ENCODE data around the gene ARID1B. TPM values are rescaled to one million over a fixed set of nuclear protein-coding genes. Genes with fewer than 3 reads are reported as not detected.

ARID1B gene
- total RNA-seq, 2 experiments from 2014 or later = 90.1 to 164 TPM

GRCh38 chr6:156881687-156882629, 104.8 kb downstream of the ARID1B start:
- Histone ChIP-seq H3K4me2 (ENCODE audit: low read length) (peak overlapping the region; percentile 79), H3K4me1 (ENCODE audit: insufficient read depth, low read length, poor library complexity, severe bottlenecking) (peaks cover 61% of the 10 kb centered on the region), H3K9me2 (ENCODE audit: insufficient read depth, low read length) (no peaks in the 10 kb centered on the region), H3K79me2 (ENCODE audit: insufficient read depth, low read depth, low read length) (peaks cover 83% of the 10 kb centered on the region), H3K36me3 (ENCODE audit: insufficient read depth, low read length) (peaks cover 11% of the 10 kb centered on the region), H4K20me1 (ENCODE audit: insufficient read depth, low read length) (peaks cover 6% of the 10 kb centered on the region; the same call in 1 of the 2 replicates), H3K27ac (ENCODE audit: low read depth, low read length, poor library complexity, severe bottlenecking) (peak overlapping the region; percentile 8), H3K4me3 (ENCODE audit: low read depth, low read length, poor library complexity, severe bottlenecking) (no peak overlapping the region), H2AFZ (ENCODE audit: low read length) (no peak overlapping the region), H3K9me3 (ENCODE audit: low read length) (no peaks in the 10 kb centered on the region)
- TF ChIP-seq CTCF (conservative IDR thresholded peaks at IDR 0.05; ENCODE audit: low read length) = no peak
- no peak for TF ChIP-seq EZH2phosphoT487 (IDR thresholded peaks at IDR 0.05; ENCODE audit: borderline replicate concordance, low read depth, low read length)
- ChIA-PET CTCF (ENCODE audit: unreplicated experiment) (no interaction called here), POLR2A (interaction anchor here (1.4 to 1.6 kb wide), 2 partner anchors 12 to 13 kb away, joined by 4 to 10 read pairs; no protein-coding TSS in a partner anchor)
- DNase-seq (ENCODE audit: low spot score) = peak; percentile 51
- intact Hi-C loops (cut with micrococcal nuclease; ENCODE audit: unreplicated experiment) = loop anchor here (10.0 kb wide), 1 partner anchor 97 kb away; no protein-coding TSS in a partner anchor
- BruUV-seq (replicated peaks) = no TSS peak

GRCh38 chr6:156883497-156884252, 106.5 kb downstream of the ARID1B start:
- POLR2A ChIA-PET = interaction anchor here (0.6 to 1.4 kb wide), 12 partner anchors 8 to 397 kb away, joined by 3 to 7 read pairs (median 3); no protein-coding TSS in a partner anchor
- no peaks in the 10 kb centered on the region for H3K9me2 ChIP-seq (ENCODE audit: insufficient read depth, low read length)
- H3K79me2 ChIP-seq (ENCODE audit: insufficient read depth, low read depth, low read length) = peaks cover 90% of the 10 kb centered on the region
- TF ChIP-seq EZH2phosphoT487 (IDR thresholded peaks at IDR 0.05; ENCODE audit: borderline replicate concordance, low read depth, low read length) = no peak
- no peak for TF ChIP-seq CTCF (conservative IDR thresholded peaks at IDR 0.05; ENCODE audit: low read length)
- H3K9me3 ChIP-seq (ENCODE audit: low read length) = no peaks in the 10 kb centered on the region
- CTCF ChIA-PET (ENCODE audit: unreplicated experiment) = no interaction called here
- peaks cover 13% of the 10 kb centered on the region; the same call in 1 of the 2 replicates for H4K20me1 ChIP-seq (ENCODE audit: insufficient read depth, low read length)
- H2AFZ ChIP-seq (ENCODE audit: low read length) = no peak overlapping the region
- DNase-seq (ENCODE audit: low spot score) = peak; percentile 63
- peak overlapping the region; percentile 13 for H3K27ac ChIP-seq (ENCODE audit: low read depth, low read length, poor library complexity, severe bottlenecking)
- peaks cover 61% of the 10 kb centered on the region for H3K4me1 ChIP-seq (ENCODE audit: insufficient read depth, low read length, poor library complexity, severe bottlenecking)
- H3K36me3 ChIP-seq (ENCODE audit: insufficient read depth, low read length) = no peaks in the 10 kb centered on the region; the same call in 1 of the 2 replicates
- intact Hi-C loops (cut with micrococcal nuclease; ENCODE audit: unreplicated experiment) = loop anchor here (10.0 kb wide), 1 partner anchor 99 kb away; no protein-coding TSS in a partner anchor
- BruUV-seq (replicated peaks) = no TSS peak
- H3K4me2 ChIP-seq (ENCODE audit: low read length) = peak overlapping the region; percentile 79
- H3K4me3 ChIP-seq (ENCODE audit: low read depth, low read length, poor library complexity, severe bottlenecking) = peak overlapping the region; percentile 44

Measured in OCI-LY7 (cell line).